ENCODE data around the gene IL22. TPM values are rescaled to one million over a fixed set of nuclear protein-coding genes. Genes with fewer than 3 reads are reported as not detected.

The IL22 gene
- polyA plus RNA-seq = not detected
- long read RNA-seq, donor 1 = 0 reads
- long read RNA-seq, donor 2 = 0 reads
- long read RNA-seq, donor 3 = 0 reads
- long read RNA-seq, donor 4 = 0 reads
- long read RNA-seq, donor 5 = 0 reads
- long read RNA-seq, donor 6 = 0 reads
- long read RNA-seq, donor 7 = 0 reads
- long read RNA-seq, donor 8 = 0 reads
- long read RNA-seq, donor 9 = 0 reads
- long read RNA-seq, donor 10 = 0 reads
- long read RNA-seq, donor 11 = 0 reads

GRCh38 chr12:68253504-68253903 lies at the start of gene IL22:
Gene IL22, minus strand, starts transcription at chr12:68253604. Its CDS starts 156 bp downstream, at chr12:68253448.
- no peak within 1 kb of the TSS for H3K4me3 ChIP-seq (ENCODE audit: low read length)
- no peaks in the 10 kb centered on the region for H3K36me3 ChIP-seq (ENCODE audit: control insufficient read depth, insufficient read depth, low read length)
- H3K27me3 ChIP-seq (ENCODE audit: control insufficient read depth, insufficient read depth, low read length) = no peaks in the 10 kb centered on the region
- H3K9me3 ChIP-seq (ENCODE audit: control insufficient read depth, low read depth, low read length) = no peaks in the 10 kb centered on the region
- H3K4me1 ChIP-seq (ENCODE audit: control insufficient read depth, insufficient read depth, low read length) = no peaks in the 10 kb centered on the region
- WGBS (ENCODE audit: insufficient coverage, low lambda C conversion rate) = 100% methylated on average over 2 of the region's 7 CpGs
- no peak for DNase-seq
- H3K27ac ChIP-seq (ENCODE audit: low read length) = no peak within 1 kb of the TSS

DNA sequence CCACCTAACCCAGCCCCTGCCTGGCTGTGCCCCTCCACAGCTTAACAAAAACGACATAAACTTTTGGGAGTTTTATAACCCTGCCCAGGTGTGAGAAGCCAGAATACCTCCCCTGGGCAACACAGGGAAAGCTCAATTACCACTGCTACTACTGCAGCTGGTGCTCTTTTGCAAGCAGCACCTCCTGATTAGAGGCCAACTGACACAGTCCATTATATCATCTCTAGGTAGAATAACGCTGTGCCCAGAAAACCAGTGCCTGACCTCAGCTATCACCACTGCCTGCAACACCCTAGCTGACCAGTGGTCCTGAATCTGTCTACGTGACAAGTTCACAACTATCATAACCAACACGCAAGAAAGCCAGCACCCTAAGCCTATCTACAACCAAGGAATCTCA lies 44.5 kb upstream of the IL22 start:
- H3K36me3 ChIP-seq (ENCODE audit: control insufficient read depth, insufficient read depth, low read length) = peaks cover 17% of the 10 kb centered on the region
- H3K4me3 ChIP-seq (ENCODE audit: low read length) = no peak overlapping the region
- no peak overlapping the region for H3K27ac ChIP-seq (ENCODE audit: low read length)
- H3K9me3 ChIP-seq (ENCODE audit: control insufficient read depth, low read depth, low read length) = peaks cover 4% of the 10 kb centered on the region
- H3K4me1 ChIP-seq (ENCODE audit: control insufficient read depth, insufficient read depth, low read length) = no peaks in the 10 kb centered on the region
- DNase-seq = no peak
- WGBS (ENCODE audit: insufficient coverage, low lambda C conversion rate) = no CpG with 5 or more reads among the region's 4 CpGs
- no peaks in the 10 kb centered on the region for H3K27me3 ChIP-seq (ENCODE audit: control insufficient read depth, insufficient read depth, low read length)

GRCh38 chr12:68294251-68294650 lies 40.8 kb upstream of the IL22 start:
- no peak overlapping the region for H3K4me3 ChIP-seq (ENCODE audit: low read length)
- no peaks in the 10 kb centered on the region for H3K9me3 ChIP-seq (ENCODE audit: control insufficient read depth, low read depth, low read length)
- H3K36me3 ChIP-seq (ENCODE audit: control insufficient read depth, insufficient read depth, low read length) = peaks cover 9% of the 10 kb centered on the region
- no peak overlapping the region for H3K27ac ChIP-seq (ENCODE audit: low read length)
- DNase-seq = no peak
- 70% methylated on average over 2 of the region's 2 CpGs for WGBS (ENCODE audit: insufficient coverage, low lambda C conversion rate)
- H3K27me3 ChIP-seq (ENCODE audit: control insufficient read depth, insufficient read depth, low read length) = no peaks in the 10 kb centered on the region
- H3K4me1 ChIP-seq (ENCODE audit: control insufficient read depth, insufficient read depth, low read length) = no peaks in the 10 kb centered on the region

DNA sequence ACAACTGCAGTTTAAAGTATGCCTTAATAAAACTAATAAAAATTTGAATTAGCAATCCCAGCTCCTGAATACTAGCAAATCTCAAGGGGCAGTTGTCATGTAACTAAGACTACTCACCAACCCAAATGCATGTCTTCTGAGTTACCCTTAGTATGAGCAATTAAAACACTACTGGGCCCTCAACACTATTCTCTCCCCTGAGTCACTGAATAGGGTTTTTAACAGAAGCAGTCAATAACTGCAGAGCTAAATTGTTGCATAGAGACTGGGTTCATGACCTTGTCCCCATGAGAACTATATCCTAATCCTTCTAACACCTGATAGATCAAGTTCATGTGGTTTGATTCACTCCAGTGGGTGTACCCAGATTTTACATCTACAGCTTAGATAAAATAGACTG lies 39.9 kb upstream of the IL22 start:
- Histone ChIP-seq H3K27ac (ENCODE audit: low read length) (no peak overlapping the region), H3K27me3 (ENCODE audit: control insufficient read depth, insufficient read depth, low read length) (no peaks in the 10 kb centered on the region), H3K4me1 (ENCODE audit: control insufficient read depth, insufficient read depth, low read length) (no peaks in the 10 kb centered on the region), H3K4me3 (ENCODE audit: low read length) (no peak overlapping the region), H3K36me3 (ENCODE audit: control insufficient read depth, insufficient read depth, low read length) (peaks cover 6% of the 10 kb centered on the region), H3K9me3 (ENCODE audit: control insufficient read depth, low read depth, low read length) (no peaks in the 10 kb centered on the region)
- no peak for DNase-seq

DNA sequence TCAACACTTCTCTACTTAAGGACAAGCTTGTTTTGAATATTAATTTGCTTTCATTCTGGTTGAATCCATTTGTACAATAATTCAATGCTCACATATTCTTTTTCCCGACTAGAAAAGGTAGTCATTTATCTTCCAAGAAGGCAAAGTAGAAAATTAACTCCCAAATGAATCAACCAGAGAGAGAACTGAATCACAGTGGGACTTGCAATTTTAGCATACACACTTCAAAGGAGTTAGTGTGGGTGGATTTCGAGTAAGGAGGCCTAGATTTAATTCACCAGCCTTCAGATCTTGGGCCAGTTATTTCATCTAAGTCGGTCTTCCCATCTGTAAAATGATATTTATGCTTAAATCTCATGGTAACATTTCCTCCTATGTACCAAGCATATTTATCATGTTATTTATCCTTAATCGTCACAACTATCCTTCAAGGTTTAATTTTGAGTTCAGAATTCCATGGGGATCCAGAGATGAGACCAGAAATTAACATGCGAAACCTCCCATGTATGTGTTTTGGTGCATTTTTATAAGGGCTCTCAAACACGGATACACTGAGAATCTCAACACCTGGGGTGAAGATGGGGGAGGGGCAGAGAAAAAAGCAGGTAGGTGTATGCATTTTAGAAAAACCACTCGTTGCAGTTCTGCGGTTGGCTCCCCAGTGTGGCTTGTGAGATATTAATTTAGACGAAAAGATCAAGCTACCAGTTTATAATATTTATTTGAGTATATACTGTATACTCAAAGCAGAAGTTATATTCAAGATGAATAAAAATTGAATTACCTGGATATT lies 38.9 kb upstream of the IL22 start:
- 100% methylated on average over 1 of the region's 9 CpGs for WGBS (ENCODE audit: insufficient coverage, low lambda C conversion rate)
- no peaks in the 10 kb centered on the region for H3K4me1 ChIP-seq (ENCODE audit: control insufficient read depth, insufficient read depth, low read length)
- no peak for DNase-seq
- no peaks in the 10 kb centered on the region for H3K36me3 ChIP-seq (ENCODE audit: control insufficient read depth, insufficient read depth, low read length)
- no peak overlapping the region for H3K27ac ChIP-seq (ENCODE audit: low read length)
- no peaks in the 10 kb centered on the region for H3K27me3 ChIP-seq (ENCODE audit: control insufficient read depth, insufficient read depth, low read length)
- H3K4me3 ChIP-seq (ENCODE audit: low read length) = no peak overlapping the region
- H3K9me3 ChIP-seq (ENCODE audit: control insufficient read depth, low read depth, low read length) = no peaks in the 10 kb centered on the region

GRCh38 chr12:68291396-68292036 lies 38.1 kb upstream of the IL22 start:
- H3K4me1 ChIP-seq (ENCODE audit: control insufficient read depth, insufficient read depth, low read length) = no peaks in the 10 kb centered on the region
- WGBS (ENCODE audit: insufficient coverage, low lambda C conversion rate) = no CpG with 5 or more reads among the region's 4 CpGs
- no peak for DNase-seq
- no peaks in the 10 kb centered on the region for H3K27me3 ChIP-seq (ENCODE audit: control insufficient read depth, insufficient read depth, low read length)
- H3K4me3 ChIP-seq (ENCODE audit: low read length) = no peak overlapping the region
- H3K27ac ChIP-seq (ENCODE audit: low read length) = no peak overlapping the region
- no peaks in the 10 kb centered on the region for H3K9me3 ChIP-seq (ENCODE audit: control insufficient read depth, low read depth, low read length)
- no peaks in the 10 kb centered on the region for H3K36me3 ChIP-seq (ENCODE audit: control insufficient read depth, insufficient read depth, low read length)

DNA sequence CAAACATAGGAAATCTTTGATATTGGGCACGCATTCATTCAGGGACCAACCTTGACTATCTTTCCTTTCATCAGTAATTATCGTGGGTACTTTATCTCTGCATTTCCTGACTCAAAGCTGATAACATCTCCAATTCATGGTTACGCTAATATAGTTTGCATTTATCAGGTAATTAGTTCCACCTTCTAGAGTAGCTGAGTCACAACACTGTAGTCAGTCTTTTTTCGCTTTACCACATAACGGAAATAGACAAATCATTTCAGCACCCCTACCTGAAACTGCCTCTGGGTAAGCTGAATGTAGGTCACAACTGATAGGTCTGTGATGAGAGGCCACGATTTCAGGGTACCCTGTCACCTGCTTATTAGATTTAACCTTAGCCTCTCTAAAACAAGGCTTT lies 36.7 kb upstream of the IL22 start:
- 68% methylated on average over 3 of the region's 6 CpGs for WGBS (ENCODE audit: insufficient coverage, low lambda C conversion rate)
- Histone ChIP-seq H3K36me3 (ENCODE audit: control insufficient read depth, insufficient read depth, low read length) (no peaks in the 10 kb centered on the region), H3K9me3 (ENCODE audit: control insufficient read depth, low read depth, low read length) (no peaks in the 10 kb centered on the region), H3K27me3 (ENCODE audit: control insufficient read depth, insufficient read depth, low read length) (no peaks in the 10 kb centered on the region), H3K4me3 (ENCODE audit: low read length) (no peak overlapping the region), H3K27ac (ENCODE audit: low read length) (no peak overlapping the region), H3K4me1 (ENCODE audit: control insufficient read depth, insufficient read depth, low read length) (no peaks in the 10 kb centered on the region)
- no peak for DNase-seq

DNA sequence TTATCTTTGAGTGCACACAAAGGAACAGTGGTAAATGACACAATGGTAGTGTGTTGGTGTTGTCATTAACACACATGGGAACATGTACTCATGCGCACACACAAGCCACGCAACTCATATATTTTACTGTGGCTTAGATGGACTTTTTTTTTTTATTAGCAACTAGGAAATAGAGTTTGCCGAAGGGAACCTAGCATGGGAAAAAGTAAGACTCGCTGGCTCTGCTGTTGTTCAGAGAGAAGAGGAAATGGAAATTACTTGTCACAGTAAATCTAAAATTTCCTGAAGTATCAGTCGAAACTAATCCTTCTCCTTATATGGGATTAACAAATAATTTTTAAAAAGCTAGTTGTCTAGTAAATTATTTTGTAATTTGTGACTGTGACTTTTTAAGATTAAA lies 33.7 kb upstream of the IL22 start:
- Histone ChIP-seq H3K9me3 (ENCODE audit: control insufficient read depth, low read depth, low read length) (no peaks in the 10 kb centered on the region), H3K27ac (ENCODE audit: low read length) (no peak overlapping the region), H3K36me3 (ENCODE audit: control insufficient read depth, insufficient read depth, low read length) (no peaks in the 10 kb centered on the region), H3K27me3 (ENCODE audit: control insufficient read depth, insufficient read depth, low read length) (no peaks in the 10 kb centered on the region), H3K4me1 (ENCODE audit: control insufficient read depth, insufficient read depth, low read length) (no peaks in the 10 kb centered on the region), H3K4me3 (ENCODE audit: low read length) (no peak overlapping the region)
- DNase-seq = no peak
- 70% methylated on average over 2 of the region's 5 CpGs for WGBS (ENCODE audit: insufficient coverage, low lambda C conversion rate)

- 78% methylated on average over 1 of the region's 4 CpGs for WGBS (ENCODE audit: insufficient coverage, low lambda C conversion rate)
- Histone ChIP-seq H3K4me1 (ENCODE audit: control insufficient read depth, insufficient read depth, low read length) (no peaks in the 10 kb centered on the region), H3K27ac (ENCODE audit: low read length) (no peak overlapping the region), H3K36me3 (ENCODE audit: control insufficient read depth, insufficient read depth, low read length) (no peaks in the 10 kb centered on the region), H3K4me3 (ENCODE audit: low read length) (no peak overlapping the region), H3K9me3 (ENCODE audit: control insufficient read depth, low read depth, low read length) (no peaks in the 10 kb centered on the region), H3K27me3 (ENCODE audit: control insufficient read depth, insufficient read depth, low read length) (no peaks in the 10 kb centered on the region)
- DNase-seq = no peak
Measured at GRCh38 chr12:68286396-68286795, 33.0 kb upstream of the IL22 start.

- H3K9me3 ChIP-seq (ENCODE audit: control insufficient read depth, low read depth, low read length) = no peaks in the 10 kb centered on the region
Measured at GRCh38 chr12:68285541-68285940, 32.1 kb upstream of the IL22 start.

More at GRCh38 chr12:68285541-68285940, 32.1 kb upstream of the IL22 start:
- Histone ChIP-seq H3K27ac (ENCODE audit: low read length) (no peak overlapping the region), H3K27me3 (ENCODE audit: control insufficient read depth, insufficient read depth, low read length) (no peaks in the 10 kb centered on the region), H3K4me3 (ENCODE audit: low read length) (no peak overlapping the region), H3K36me3 (ENCODE audit: control insufficient read depth, insufficient read depth, low read length) (no peaks in the 10 kb centered on the region), H3K4me1 (ENCODE audit: control insufficient read depth, insufficient read depth, low read length) (no peaks in the 10 kb centered on the region)
- 83% methylated on average over 1 of the region's 3 CpGs for WGBS (ENCODE audit: insufficient coverage, low lambda C conversion rate)
- no peak for DNase-seq
